HL-60 (cell line): ENCODE measurements around the gene FUZ.

Experiments
- DNase-seq, 2 experiments: peaks; one replicate each; pipeline ENCODE4 v3.0.0-alpha.2; 2010 to 2020; ENCODE audit warnings: low read depth in 1 of 2, low spot score in 1 of 2
- H3K27ac ChIP-seq: fragments of 250-450 bp; sonication (Bioruptor Pico); replicated peaks from 2 replicates; pipeline ENCODE4 v1.5.1; 2020; ENCODE audit warnings: mild to moderate bottlenecking, moderate library complexity
- H3K27me3 ChIP-seq: fragments of 250-450 bp; sonication (Bioruptor Pico); 2 replicates; pipeline ENCODE4 v1.5.1; 2021; ENCODE audit warnings: mild to moderate bottlenecking, moderate library complexity; ENCODE audit not compliant: insufficient read depth, poor library complexity, severe bottlenecking
- H3K4me3 ChIP-seq: replicated peaks from 2 replicates; pipeline ENCODE4 v1.5.1; 2011; ENCODE audit warnings: mild to moderate bottlenecking, control low read depth, low read length; ENCODE audit not compliant: insufficient read depth
- CTCF ChIP-seq: IDR thresholded peaks from one replicate; pipeline ENCODE4 v1.5.1; 2011; ENCODE audit warnings: low read length, control low read depth, inconsistent platforms; ENCODE audit not compliant: insufficient read depth
- GABPA ChIP-seq: IDR thresholded peaks from 2 replicates; pipeline ENCODE4 v1.6.1; 2012; ENCODE audit warnings: low read depth
- POLR2AphosphoS5 ChIP-seq: IDR thresholded peaks from 2 replicates; pipeline ENCODE4 v1.6.1; 2012; ENCODE audit warnings: low read depth
- REST ChIP-seq: IDR thresholded peaks from 2 replicates; pipeline ENCODE4 v1.6.1; 2012; ENCODE audit warnings: low read depth; ENCODE audit not compliant: insufficient replicate concordance
- SPI1 ChIP-seq: IDR thresholded peaks from 2 replicates; pipeline ENCODE4 v1.6.1; 2012; ENCODE audit warnings: low read depth, mild to moderate bottlenecking, borderline replicate concordance

FUZ gene

GRCh38 chr19:49766007-49766929, 46.8 kb downstream of the FUZ start:
- TF ChIP-seq GABPA, result peak; percentile 72
- TF ChIP-seq SPI1, result peak; percentile 87
- no peak for TF ChIP-seq CTCF
- peak; percentile 64 for TF ChIP-seq REST
- TF ChIP-seq POLR2AphosphoS5, result peak; percentile 90
- Histone ChIP-seq H3K4me3 (peak overlapping the region; percentile 18), H3K27ac (peak overlapping the region; percentile 86), H3K27me3 (no peaks in the 10 kb centered on the region)
- DNase-seq, result peak; percentile 100

GRCh38 chr19:49764341-49764740, 48.8 kb downstream of the FUZ start:
- no peak for DNase-seq
- TF ChIP-seq SPI1 (no peak), POLR2AphosphoS5 (no peak), REST (no peak), CTCF (no peak)
- Histone ChIP-seq H3K27me3 (no peaks in the 10 kb centered on the region), H3K27ac (no peak overlapping the region), H3K4me3 (no peak overlapping the region)

GRCh38 chr19:49763230-49763629, 49.9 kb downstream of the FUZ start, which contains the start of gene TSKS:
TSKS (minus strand) TSS chr19:49763306; CDS start chr19:49763247, 59 bp downstream.
- no peak for DNase-seq
- no peak within 1 kb of the TSS for H3K27ac ChIP-seq
- TF ChIP-seq POLR2AphosphoS5, result no peak
- TF ChIP-seq REST, result no peak
- TF ChIP-seq CTCF, result no peak
- TF ChIP-seq GABPA, result no peak
- no peak for TF ChIP-seq SPI1

More at GRCh38 chr19:49763230-49763629, 49.9 kb downstream of the FUZ start, which contains the start of gene TSKS:
- Histone ChIP-seq H3K27me3 (no peaks in the 10 kb centered on the region), H3K4me3 (no peak within 1 kb of the TSS)
